HL-60 (cell line): ENCODE data around the gene ZNF213.

Source experiments
- DNase-seq, 2 experiments: peaks; one replicate each; pipeline ENCODE4 v3.0.0-alpha.2; 2010 to 2020; ENCODE audit warnings: low read depth in 1 of 2, low spot score in 1 of 2
- H3K27ac ChIP-seq: fragments of 250-450 bp; sonication (Bioruptor Pico); replicated peaks from 2 replicates; pipeline ENCODE4 v1.5.1; 2020; ENCODE audit warnings: mild to moderate bottlenecking, moderate library complexity
- H3K27me3 ChIP-seq: fragments of 250-450 bp; sonication (Bioruptor Pico); 2 replicates; pipeline ENCODE4 v1.5.1; 2021; ENCODE audit warnings: mild to moderate bottlenecking, moderate library complexity; ENCODE audit not compliant: insufficient read depth, poor library complexity, severe bottlenecking
- H3K4me3 ChIP-seq: replicated peaks from 2 replicates; pipeline ENCODE4 v1.5.1; 2011; ENCODE audit warnings: mild to moderate bottlenecking, control low read depth, low read length; ENCODE audit not compliant: insufficient read depth
- GABPA ChIP-seq: IDR thresholded peaks from 2 replicates; pipeline ENCODE4 v1.6.1; 2012; ENCODE audit warnings: low read depth
- POLR2AphosphoS5 ChIP-seq: IDR thresholded peaks from 2 replicates; pipeline ENCODE4 v1.6.1; 2012; ENCODE audit warnings: low read depth
- SPI1 ChIP-seq: IDR thresholded peaks from 2 replicates; pipeline ENCODE4 v1.6.1; 2012; ENCODE audit warnings: low read depth, mild to moderate bottlenecking, borderline replicate concordance
- TF ChIP-seq, protein P1 (sequence below): IDR thresholded peaks from one replicate; pipeline ENCODE4 v1.5.1; 2011; ENCODE audit warnings: low read length, control low read depth, inconsistent platforms; ENCODE audit not compliant: insufficient read depth
- TF ChIP-seq, protein P2 (sequence below): IDR thresholded peaks from 2 replicates; pipeline ENCODE4 v1.6.1; 2012; ENCODE audit warnings: low read depth; ENCODE audit not compliant: insufficient replicate concordance

Gene ZNF213

DNA sequence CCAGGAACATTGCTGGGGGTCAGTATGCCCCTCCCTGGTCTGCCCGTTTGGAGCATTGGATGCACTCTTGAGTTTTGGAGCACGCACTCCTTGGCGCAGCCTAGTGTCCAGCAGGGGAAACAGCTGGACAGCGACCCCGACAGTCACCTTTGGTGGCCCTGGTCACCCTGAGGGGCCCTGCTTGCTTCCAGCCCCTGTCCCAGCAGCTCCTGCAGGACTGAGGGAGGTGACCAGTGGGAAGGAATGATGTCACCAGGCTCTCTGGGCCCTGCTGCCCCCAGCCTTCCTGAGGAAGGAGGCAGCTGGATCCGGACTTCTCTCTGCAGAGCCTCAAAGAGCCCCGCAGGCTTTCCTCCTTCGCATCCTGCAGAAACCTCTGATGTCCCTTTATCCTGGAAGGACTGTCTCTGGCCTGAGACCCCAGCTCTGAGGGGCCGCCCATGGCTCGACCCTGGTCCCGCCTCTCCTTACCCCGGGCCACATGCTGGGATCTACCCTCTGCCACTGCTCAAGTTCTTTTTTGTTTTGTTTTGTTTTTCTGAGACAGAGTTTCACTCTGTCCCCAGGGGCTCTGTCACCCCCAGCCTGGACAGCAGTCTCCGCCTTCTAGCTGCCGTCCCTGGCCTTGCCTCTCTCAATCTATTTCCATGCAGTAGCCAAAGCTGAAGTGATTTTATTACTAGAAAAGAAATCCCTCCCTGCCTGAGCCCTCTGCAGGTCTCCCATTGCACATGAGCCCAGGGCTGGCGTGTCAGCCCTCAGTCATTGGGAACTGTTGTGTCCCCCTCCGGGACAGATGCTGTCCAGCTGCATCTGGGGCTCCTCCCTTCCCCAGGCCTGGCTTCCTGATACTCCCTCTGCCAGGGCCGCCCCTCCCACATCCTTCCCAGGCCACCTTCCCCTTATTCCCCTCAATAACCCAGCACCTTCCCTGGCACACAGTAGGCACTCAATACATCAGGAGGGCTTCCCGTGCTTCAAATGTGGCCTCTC is 47.3 kb upstream of the ZNF213 start:
- no peak overlapping the region for H3K4me3 ChIP-seq
- H3K27me3 ChIP-seq = no peaks in the 10 kb centered on the region
- H3K27ac ChIP-seq = peak overlapping the region; percentile 55
- TF ChIP-seq POLR2AphosphoS5 (no peak), SPI1 (no peak)
- TF ChIP-seq, protein P1, sequence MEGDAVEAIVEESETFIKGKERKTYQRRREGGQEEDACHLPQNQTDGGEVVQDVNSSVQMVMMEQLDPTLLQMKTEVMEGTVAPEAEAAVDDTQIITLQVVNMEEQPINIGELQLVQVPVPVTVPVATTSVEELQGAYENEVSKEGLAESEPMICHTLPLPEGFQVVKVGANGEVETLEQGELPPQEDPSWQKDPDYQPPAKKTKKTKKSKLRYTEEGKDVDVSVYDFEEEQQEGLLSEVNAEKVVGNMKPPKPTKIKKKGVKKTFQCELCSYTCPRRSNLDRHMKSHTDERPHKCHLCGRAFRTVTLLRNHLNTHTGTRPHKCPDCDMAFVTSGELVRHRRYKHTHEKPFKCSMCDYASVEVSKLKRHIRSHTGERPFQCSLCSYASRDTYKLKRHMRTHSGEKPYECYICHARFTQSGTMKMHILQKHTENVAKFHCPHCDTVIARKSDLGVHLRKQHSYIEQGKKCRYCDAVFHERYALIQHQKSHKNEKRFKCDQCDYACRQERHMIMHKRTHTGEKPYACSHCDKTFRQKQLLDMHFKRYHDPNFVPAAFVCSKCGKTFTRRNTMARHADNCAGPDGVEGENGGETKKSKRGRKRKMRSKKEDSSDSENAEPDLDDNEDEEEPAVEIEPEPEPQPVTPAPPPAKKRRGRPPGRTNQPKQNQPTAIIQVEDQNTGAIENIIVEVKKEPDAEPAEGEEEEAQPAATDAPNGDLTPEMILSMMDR = peak; percentile 33
- TF ChIP-seq, protein P2, sequence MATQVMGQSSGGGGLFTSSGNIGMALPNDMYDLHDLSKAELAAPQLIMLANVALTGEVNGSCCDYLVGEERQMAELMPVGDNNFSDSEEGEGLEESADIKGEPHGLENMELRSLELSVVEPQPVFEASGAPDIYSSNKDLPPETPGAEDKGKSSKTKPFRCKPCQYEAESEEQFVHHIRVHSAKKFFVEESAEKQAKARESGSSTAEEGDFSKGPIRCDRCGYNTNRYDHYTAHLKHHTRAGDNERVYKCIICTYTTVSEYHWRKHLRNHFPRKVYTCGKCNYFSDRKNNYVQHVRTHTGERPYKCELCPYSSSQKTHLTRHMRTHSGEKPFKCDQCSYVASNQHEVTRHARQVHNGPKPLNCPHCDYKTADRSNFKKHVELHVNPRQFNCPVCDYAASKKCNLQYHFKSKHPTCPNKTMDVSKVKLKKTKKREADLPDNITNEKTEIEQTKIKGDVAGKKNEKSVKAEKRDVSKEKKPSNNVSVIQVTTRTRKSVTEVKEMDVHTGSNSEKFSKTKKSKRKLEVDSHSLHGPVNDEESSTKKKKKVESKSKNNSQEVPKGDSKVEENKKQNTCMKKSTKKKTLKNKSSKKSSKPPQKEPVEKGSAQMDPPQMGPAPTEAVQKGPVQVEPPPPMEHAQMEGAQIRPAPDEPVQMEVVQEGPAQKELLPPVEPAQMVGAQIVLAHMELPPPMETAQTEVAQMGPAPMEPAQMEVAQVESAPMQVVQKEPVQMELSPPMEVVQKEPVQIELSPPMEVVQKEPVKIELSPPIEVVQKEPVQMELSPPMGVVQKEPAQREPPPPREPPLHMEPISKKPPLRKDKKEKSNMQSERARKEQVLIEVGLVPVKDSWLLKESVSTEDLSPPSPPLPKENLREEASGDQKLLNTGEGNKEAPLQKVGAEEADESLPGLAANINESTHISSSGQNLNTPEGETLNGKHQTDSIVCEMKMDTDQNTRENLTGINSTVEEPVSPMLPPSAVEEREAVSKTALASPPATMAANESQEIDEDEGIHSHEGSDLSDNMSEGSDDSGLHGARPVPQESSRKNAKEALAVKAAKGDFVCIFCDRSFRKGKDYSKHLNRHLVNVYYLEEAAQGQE = peak; percentile 65
- DNase-seq = no peak

DNA sequence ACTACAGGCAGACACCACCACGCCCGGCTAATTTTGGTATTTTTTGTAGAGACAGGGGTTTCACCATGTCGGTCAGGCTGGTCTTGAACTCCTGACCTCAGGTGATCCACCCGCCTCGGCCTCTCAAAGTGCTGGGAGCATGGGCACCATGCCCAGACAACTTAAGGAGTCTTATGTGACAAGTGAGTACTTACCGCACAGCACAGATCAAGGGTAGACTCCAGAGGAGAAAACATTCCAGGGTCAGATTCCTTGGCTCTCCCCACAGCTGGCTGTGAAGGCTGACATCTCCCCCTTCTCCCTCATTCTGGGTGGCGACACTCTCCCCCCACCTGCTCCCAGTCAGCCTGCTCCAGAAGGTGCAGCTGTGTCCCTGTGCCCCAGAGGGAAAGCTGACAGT is 46.4 kb upstream of the ZNF213 start:
- H3K27me3 ChIP-seq = no peaks in the 10 kb centered on the region
- no peak overlapping the region for H3K27ac ChIP-seq
- no peak for DNase-seq
- TF ChIP-seq GABPA = no peak
- no peak for TF ChIP-seq POLR2AphosphoS5
- TF ChIP-seq, protein P2 = no peak
- no peak for TF ChIP-seq SPI1
- TF ChIP-seq, protein P1 = no peak
- H3K4me3 ChIP-seq = no peak overlapping the region

DNA sequence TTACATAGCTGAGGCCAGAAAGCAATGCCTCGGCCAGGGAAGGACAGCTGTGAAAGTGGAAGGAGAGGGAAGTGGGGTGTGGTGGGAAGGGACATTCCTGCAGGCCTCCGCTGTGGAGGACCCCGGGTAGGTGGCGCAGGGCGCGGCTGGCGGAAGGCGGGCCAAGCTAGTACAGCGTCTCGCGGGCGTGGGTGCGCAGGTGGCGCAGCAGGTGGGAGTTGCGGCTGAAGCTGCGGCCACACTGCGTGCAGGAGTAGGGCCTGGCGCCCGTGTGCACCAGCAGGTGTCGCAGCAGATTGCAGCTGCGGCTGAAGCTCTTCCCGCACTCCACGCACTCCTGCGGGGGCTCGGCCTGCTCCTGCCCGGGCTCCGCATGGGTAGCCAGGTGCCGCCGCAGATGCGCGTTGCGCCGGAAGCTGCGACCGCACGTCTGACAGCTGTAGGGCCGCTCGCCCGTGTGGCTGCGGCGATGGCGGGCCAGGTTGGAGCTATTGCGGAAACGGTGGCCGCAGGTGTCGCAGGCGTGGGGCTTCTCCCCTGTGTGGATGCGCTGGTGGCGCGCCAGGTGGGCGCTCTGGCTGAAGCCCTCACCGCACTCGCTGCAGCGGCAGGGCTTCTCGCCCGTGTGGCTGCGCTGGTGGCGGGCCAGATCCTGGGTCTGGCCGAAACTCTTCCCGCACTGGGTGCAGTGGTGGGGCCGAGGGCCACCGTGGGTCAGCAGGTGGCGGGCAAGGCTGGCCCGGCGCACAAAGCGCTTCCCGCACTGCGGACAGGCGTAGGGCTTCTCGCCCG is 45.7 kb upstream of the ZNF213 start:
- no peak for DNase-seq
- no peaks in the 10 kb centered on the region for H3K27me3 ChIP-seq
- no peak overlapping the region for H3K27ac ChIP-seq
- TF ChIP-seq SPI1 (no peak), POLR2AphosphoS5 (no peak), GABPA (no peak)
- TF ChIP-seq, protein P1 = no peak
- TF ChIP-seq, protein P2 = no peak
- H3K4me3 ChIP-seq = no peak overlapping the region
